ENCODE data around the gene DAD1.
"Not testable (repeated sequence)": the region's sequence is repeated elsewhere in the genome, so short reads cannot be mapped to it uniquely, and the experiment has no call there.

DAD1 gene

DNA sequence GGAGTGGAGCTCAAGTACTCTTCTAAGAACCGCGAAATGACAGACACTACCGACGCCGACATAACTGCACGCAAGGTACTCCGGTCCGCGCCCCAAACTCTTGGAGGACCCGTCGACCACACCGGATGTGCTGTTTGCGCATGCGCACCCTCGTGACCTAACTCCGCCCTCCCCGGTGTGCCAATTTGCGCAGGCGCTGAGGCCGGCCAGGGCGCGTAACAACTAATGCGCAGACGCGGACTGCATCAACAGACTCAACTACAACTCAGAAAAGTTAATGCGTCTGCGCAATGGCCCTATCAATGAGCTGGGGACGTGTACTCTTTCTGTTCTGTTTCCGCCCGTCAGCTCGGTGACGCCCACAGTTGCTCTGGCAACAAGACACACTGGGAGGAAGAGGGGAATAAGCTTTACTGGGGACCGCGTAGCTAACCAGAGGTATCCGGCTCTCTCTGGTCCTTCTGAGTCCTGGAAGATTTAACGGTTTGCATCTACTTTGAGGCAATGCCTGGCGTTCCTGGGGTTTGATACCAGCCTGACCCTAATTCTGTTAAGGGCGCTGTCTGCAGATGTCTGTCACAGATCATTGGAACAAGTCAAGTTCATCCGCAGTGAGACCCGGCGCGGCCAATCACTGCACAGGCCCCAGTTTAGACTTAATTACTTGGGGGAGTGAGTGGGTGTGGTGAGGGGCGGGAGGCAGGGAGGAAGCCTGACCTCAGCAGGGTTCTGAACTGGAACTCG is at the start of gene DAD1:
Gene DAD1, minus strand, starts transcription at position 129 of the 744 bp plus-strand sequence. Its CDS starts 67 bp downstream, at position 62.
- DNase-seq, result peak; percentile 97

DNA sequence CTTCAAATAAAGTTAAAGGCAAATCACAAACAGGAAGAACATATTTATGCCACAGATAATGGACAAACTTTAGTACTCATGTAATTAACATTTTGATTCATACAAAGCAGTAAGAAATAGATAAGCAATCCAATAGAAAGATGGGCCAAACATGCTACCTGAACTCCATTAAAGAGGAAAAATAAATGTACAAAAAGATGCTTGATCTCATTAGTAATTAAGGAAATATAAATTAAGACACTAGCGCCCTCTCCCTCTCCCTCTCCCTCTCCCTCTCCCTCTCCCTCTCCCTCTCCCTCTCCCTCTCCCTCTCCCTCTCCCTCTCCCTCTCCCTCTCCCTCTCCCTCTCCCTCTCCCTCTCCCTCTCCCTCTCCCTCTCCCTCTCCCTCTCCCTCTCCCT is 47.0 kb upstream of the DAD1 start:
- DNase-seq, result not testable (repeated sequence)

DNA sequence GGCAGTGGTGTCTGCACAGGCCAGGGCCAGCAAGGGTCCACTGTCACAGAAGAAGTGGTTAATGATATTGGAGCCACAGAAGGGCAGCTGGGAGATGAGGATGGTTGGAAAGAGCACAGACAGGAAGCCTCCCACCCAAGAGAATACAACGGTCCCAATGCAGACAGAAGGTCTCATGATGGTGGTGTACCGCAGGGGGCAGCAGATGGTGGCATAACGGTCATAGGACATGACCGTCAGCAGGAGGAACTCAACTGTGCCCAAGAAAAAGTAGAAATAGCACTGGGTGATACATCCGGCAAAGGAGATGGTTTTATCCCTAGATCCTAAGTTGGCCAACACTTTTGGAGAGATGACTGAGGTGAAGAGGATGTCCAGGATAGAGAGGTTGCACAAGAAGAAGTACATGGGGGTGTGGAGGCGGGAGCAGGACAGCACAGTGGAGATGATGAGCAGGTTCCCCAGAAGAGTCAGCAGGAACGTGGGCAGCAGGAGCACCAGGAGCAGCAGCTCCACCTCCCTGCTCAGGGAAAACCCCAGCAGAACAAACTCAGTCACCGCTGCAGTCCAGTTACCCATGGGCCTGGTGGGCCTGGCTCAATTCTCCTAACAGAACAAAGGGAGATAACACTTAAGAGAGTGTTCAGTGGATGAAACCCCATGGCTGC is 45.3 kb upstream of the DAD1 start:
- DNase-seq, result no peak

DNA sequence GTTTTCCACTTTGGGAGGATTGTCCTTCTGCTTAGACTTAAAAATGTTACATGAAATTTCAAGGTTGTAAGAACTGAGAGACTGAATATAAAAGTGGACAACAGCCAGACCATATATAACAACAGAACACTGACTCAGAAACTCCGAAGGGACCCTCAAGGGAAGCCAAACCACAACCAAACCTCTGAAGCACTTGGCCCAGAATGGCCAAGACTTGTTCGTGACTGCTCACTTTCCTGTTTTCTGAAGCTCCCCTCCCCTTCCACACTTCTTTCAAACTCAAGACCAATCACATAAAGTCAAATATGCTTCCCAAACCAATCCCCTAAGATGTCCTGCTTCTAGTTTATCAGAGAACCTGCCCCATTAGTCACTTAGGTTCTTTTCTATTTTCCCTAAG is 41.5 kb upstream of the DAD1 start:
- DNase-seq, result no peak

DNA sequence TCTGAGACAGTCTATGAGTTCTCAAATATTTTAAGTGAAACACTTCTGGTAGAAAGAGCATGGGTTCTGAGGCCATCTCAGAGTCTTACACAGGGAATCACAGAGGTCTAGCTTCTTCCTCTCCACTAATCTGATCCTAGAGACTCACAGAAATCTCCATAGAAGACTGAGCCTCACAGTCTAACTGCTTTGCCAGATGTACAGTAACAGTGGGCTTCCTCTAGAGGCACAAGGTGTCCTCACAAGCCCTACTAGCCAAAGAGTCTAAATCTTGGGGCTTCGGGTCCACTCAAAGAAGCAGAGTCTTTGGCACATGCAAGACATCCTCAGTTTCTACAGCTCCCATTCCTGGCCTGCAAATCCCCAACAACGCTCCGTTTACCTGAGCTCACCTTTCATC is 41.0 kb upstream of the DAD1 start:
- DNase-seq, result no peak

DNA sequence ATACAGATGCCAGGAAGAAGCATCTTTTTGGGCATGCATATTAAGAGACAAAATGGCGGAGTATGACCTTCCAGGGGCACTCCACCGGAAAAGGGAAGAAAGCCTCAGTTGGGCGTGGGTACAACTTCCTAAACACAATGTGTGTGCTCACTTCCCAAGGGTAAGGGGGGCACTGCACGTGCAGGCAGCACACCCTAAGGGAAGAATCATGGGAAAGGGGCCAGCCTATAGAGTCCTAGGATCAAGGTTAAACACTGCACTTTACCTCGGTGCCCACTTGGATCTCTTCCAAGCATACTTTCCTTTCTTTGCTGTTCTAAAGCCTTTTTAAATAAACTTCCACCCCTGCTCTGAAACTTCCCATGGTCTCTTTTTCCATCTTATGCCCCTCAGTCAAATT is 40.3 kb upstream of the DAD1 start:
- no peak for DNase-seq

DNA sequence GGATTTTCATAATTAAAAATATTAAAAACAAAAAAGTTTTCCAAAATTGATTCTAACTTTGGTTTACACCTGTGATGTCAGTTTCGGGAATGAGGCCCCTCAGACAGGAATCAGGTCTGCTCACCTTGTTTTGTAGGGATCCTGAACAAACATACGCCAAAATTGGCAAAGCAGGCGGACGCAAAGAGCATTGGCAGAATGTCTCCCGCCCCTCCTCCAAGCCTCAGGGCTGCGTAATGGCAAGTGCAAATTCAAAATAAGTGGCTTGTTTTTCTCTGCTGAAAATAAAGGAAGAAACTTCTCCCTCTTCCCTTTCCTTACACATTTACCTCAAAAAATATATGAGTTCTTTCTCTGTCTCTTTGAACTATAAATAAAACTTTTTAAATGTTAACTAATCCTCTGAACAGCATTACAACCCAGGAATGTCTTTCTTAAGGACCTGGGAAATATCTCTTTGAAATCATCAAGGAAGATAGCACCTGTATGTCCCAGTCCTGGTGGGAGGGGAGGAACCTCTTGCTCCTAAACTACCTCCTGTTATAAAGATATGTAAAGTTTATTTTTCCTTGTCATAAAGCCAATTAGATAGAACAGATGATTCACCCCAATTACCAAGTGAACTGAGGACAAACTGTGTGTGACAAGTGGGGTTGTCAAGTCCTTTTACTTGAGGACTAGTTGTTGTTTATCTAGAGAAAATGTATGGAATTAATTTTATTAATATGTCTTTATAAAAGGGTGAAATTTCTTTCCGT is 38.7 kb upstream of the DAD1 start:
- no peak for DNase-seq

DNA sequence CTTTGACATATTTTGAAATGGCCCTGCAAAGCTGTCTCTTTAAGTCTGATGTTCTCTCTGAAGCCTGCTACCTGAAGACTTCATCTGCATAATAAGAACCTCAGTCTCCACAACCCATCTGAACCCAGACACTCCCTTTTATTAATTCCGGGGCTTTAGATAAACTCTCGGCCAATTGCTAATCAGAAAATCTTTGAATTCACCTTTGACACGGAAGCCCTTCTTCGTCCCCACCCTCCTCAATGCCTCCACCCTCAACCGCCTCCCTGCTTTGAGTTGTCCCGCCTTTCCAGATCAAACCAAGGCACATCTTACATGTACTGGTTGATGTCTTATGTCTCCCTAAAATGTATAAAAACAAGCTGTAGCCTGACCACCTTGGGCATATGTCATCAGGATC is 37.6 kb upstream of the DAD1 start:
- DNase-seq, result no peak

DNA sequence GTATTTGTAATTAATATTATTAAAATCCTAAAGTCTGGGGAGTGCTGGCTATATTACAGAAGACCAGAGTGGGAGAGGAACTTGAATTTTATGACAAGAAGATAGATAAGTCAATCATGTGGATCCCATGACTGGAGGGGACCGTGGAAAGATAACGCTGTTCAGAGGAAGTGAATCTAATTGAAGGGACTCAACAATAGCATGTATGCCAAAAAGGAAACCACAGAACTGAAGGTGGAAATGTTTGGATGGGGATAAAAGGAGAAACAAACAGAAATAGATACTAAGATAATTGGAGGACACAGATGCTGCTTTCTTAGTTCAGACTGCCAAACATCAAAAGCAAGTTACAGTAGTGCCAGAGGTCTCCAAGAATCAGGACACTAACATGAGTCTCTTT is 34.0 kb upstream of the DAD1 start:
- DNase-seq, result no peak

DNA sequence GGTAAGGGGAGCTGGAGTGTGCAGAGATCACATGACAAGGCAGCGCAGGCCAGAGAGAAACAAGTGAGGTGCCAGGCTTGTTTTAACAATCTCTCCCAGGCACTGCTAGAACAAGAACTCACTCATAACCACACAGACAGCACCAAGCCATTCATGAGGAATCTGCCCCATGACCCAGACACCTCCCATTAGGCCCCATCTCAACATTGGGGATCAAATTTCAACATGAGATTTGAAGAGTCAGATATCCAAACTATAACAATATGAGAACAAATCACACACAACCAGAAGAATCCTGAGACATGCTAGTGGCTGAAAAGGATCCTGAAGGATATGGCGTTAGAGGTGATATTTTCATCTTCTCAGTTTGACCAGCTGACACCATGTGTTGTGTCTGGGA is 33.2 kb upstream of the DAD1 start:
- no peak for DNase-seq

DNA sequence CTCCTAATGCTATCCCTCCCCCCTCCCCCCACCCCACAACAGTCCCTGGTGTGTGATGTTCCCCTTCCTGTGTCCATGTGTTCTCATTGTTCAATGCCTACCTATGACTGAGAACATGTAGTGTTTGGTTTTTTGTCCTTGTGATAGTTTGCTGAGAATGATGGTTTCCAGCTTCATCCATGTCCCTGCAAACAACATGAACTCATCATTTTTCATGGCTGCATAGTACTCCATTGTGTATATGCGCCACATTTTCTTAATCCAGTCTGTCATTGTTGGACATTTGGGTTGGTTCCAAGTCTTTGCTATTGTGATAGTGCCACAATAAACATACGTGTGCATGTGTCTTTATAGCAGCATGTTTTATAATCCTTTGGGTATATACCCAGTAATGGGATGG is 26.7 kb upstream of the DAD1 start:
- DNase-seq, result not testable (repeated sequence)

DNA sequence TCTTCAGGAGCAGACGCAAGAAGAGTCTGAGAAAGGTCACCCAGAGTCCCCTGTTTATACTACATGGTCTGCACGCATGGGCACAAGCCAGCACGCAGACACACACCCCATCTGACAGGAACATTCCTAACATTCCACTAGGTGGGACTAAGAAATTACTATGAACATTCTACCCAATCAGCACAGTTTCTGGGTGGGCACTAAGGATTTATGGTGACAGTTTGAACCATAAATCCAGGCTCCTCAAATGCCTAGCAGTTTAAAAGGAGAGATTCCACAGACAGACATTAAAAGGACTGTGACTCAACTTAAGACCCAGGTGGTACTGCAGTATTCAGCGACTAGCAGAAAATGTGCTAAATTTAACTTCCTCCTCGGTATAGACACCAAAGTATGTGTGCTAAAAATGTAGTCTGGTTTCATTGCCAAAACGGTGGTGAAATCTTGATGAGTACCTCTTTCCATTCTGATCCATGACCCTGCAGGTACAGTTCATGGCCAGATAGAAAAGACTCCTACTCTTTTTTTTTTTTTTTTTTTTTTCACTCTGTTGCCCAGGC is 25.3 kb upstream of the DAD1 start:
- DNase-seq, result no peak

DNA sequence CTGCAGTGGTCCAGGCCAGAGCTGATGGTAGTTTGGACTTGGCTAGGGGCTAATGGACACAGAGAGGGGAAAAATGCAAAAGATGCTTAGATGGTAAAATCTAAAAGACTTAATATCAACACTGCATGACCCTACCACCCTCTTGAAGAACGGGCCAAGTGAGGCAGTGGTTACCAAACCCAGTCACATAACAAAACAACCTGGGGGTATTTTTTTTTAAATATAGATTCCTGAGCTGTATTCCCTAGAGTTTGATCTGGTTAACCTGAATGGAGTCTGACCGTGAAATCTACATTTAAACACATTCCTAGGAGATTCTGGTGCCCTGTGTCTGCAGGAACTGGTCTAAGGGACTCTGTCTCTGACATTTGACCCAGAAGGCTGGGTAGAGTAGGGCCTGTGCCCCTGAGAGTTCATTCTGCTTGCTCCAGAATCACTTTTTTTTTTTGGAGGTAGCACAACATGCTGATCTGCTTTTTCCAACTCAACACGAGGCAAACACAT is 24.8 kb upstream of the DAD1 start:
- DNase-seq, result no peak

DNA sequence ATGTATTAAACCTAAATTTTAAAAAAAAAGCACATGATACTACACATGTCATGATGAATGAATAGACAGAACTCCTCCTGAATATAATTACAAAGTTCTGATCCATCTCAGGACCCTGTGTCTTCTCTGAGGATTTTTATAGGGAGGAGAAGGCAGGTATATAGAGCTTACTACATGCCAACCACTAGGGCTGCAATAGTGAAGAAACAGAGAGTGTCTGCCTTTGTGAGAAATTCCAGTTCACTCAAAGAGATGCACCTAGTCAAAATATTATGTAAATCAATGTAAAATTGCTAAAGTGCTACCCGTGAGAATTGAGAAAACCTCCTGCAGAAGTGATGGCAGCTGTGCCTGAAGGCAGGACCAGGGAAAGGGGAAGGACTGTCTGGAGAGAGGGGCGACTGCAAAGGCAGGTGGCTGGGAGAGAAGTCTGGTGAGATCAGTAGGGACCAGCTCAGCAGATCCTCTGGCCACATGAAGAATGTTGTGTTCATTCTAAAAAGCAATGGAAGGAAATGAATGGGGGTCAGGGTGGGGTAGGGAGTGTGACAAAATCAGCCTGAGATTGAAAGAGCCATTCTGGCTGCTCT is 24.2 kb upstream of the DAD1 start:
- no peak for DNase-seq

DNA sequence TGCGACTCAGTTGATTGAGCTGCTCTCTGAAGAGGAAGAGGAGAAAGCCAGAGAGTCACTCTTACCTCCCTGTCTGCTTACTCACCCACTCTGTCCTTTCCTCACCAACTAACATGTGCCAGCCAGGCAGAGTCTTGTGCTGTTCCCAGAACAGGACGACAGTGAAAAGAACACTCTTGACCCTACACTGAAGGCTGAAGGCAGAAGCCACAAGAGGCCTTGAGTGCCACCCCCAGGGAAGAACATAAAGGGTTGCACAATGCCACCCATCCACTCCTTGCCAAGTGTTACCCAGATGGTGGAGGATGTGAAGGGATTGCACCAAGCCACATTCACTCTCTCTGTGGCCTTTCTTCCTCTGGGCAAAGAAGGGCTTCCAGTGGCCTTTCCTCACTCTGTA is 21.9 kb upstream of the DAD1 start:
- DNase-seq, result no peak

DNA sequence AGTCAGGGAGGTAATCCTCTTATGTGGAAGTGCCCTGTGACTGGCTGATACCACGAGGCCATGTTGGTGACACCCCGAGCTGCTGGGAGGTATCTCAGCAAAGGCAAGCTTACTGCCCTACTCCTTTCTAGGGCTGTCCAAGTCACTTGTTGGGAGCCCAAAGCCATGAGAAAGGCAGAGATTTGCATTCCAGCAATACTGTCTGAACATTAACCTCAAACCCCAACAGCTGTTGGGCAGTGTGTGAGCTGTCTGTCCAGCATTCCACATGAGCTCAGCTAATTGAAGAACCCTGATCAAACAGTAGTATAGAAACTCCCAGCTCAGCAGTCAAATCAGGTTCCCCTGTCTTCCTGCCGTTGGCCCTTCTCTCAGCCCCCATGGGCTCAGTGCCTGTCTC is 18.3 kb upstream of the DAD1 start:
- no peak for DNase-seq

DNA sequence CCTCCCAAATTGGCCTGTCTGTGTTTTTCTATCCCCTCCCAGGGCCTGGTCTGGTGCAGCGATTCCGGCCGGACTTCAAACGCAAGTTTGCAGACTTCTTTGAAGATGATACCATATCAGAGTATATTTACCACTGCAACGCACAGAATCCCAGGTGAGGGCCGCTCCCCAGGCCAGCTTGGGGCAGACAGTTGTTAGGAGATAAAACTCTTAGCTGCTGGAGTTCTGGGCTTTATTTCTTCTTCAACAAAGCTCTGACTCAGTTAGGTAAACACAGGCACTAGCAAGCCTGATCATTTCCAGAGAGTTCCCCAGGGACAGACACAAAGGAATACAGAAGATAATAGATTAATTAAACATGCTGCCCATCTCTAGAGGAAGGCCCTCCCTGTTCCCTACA is 17.4 kb upstream of the DAD1 start:
- no peak for DNase-seq

DNA sequence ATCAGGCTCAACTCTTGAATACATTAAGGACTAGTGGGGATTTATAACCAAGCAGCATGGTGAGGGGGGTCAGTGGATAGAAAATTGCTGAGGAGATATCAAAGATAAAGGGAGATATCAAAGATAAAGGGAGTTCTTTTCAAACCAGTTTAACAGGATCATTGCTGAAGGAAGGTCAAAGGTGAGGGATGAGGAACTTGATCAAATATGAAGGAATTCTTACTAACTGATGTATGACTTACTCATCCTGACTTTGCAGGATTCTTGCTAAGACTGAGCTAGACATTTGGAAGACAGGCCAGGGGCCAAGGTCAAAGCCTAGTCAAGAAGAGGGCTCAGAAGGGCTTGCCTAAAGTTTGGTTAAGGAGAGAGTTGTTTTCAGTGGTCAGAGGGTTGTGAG is 13.8 kb upstream of the DAD1 start:
- DNase-seq, result no peak

DNA sequence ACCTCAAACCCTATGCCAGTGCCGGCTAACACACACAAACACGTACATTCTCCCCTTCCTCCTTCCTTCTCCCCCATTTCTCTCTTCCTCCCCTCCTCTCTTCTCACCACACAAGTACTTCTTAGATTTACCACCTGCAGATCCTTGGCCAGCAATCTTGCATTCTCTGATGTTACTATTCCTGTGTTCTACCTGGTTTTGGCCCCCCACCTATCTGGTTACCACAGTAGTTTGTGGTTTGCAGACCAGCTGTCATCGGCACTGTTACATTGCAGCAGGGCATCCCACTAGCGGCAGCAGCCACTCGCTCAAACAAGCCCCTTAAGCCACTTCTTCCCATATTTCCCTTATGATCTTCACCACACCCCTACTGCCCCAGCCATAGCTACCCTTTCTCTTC is 13.0 kb upstream of the DAD1 start:
- no peak for DNase-seq

DNA sequence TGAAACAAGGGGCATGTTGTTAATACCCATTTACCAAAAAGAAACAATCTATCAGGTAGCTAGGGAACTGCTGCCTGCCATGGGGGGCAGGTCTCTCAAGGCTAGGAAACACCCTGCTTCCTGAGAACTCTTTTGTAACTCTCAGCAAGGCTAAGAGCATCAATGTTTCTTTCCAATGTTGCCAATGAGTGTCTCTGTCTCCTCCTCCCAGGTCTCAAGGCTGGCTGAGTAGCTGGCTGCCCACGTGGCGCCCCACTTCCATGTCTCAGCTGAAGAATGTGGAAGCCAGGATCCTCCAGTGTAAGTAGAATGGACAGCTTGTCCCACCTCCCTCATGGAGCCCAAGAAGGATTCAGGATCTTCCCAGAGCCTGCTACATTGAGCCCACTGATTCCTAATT is 12.4 kb upstream of the DAD1 start:
- DNase-seq, result no peak

DNA sequence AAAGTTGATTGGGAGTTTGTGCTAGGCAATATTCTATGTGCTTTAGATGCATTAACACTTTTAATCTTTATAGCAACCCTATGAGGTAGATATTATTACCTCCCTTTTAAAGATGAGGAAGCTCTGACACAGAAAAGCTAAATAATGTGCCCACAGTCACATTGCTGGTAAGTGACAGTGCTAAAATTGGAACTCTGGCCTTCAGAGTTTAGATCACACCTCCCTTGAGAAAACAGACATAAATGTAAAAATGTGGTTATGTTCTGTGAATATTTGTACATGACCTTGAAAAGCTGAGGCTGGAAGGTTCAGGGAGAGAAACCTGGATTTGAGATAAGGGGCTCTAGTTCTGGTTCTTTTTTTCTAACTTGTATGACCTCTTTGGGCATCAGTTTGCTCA is 11.0 kb upstream of the DAD1 start:
- DNase-seq, result no peak

DNA sequence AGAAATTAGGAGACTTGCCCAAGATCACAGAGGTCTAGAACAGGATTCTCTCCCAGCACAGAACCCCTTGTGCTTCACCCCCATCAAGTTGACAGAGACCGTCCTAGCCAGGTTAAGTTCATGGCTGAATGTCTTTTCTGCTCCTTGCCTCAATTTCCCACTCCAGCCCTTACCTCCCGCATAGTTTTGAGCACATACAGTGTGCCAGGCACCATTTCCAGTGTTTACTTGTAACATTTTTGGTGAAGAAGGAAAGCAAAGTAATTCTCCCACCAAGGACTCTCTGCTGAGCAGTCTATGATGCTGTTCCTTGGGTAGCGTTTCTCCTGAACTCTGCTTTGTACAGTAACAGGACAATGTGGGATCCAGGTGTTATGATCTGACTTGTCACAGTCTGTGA is 10.3 kb upstream of the DAD1 start:
- DNase-seq, result no peak

DNA sequence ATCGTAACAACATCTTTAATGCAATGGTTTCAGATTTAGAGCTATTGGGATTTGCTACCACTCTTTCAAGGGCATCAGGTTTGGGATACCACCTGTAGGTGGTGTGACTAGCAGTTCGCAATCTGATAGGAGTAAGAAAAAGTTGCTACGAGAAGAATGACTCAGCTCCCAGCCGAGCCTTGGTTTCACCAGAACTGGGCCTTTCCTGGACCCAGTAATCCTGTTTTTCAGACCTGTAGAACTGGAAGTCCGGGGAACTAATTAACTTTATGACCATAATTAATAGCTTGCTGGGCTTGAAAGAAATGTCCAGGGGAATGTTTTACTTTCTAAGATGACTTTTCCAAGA is 9.8 kb upstream of the DAD1 start:
- no peak for DNase-seq
